Measurements from ENCODE around the gene DTWD2.

- TF ChIP-seq EZH2 (IDR thresholded peaks at IDR 0.05; ENCODE audit: borderline replicate concordance) (no peak), EZH2phosphoT487 (IDR thresholded peaks at IDR 0.05; ENCODE audit: low read depth, severe bottlenecking, unreplicated experiment) (no peak)
Observed at GRCh38 chr5:118857700-118858099, 130.6 kb downstream of the DTWD2 start.

Measured in hepatocyte (in vitro differentiated cells).